Non-pigmented ciliary epithelial cell (primary cell): ENCODE results near the gene TEPSIN.

Experiments
- DNase-seq: peaks from one replicate; pipeline ENCODE4 v3.0.0-alpha.2; 2010; ENCODE audit warnings: low read depth

The TEPSIN gene

GRCh38 chr17:81267390-81268067 lies 28.7 kb upstream of the TEPSIN start:
- no peak for DNase-seq

DNA sequence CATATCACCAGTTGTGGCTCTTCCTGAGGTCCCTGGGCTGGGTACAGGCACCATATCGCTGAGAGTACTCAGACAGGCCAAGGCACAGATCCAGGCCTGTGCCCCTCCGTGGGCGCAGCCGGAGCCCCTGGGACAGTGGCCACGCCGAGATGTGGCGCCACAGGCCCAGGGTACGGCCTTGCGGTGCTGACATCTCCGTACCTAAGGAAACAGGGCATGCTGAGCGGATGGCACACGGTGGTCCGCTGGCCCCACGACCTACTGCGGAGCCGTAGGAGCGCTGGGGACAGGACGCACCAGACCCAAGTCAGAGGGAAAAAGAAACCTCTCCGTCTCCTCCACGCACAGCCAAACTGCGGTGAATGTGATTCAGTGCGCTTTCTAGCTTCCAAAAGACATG lies 26.7 kb upstream of the TEPSIN start:
- no peak for DNase-seq

- DNase-seq, result no peak
Measured at GRCh38 chr17:81264640-81265039, 25.8 kb upstream of the TEPSIN start.

GRCh38 chr17:81263371-81264181 lies 24.7 kb upstream of the TEPSIN start:
- DNase-seq, result no peak

DNA sequence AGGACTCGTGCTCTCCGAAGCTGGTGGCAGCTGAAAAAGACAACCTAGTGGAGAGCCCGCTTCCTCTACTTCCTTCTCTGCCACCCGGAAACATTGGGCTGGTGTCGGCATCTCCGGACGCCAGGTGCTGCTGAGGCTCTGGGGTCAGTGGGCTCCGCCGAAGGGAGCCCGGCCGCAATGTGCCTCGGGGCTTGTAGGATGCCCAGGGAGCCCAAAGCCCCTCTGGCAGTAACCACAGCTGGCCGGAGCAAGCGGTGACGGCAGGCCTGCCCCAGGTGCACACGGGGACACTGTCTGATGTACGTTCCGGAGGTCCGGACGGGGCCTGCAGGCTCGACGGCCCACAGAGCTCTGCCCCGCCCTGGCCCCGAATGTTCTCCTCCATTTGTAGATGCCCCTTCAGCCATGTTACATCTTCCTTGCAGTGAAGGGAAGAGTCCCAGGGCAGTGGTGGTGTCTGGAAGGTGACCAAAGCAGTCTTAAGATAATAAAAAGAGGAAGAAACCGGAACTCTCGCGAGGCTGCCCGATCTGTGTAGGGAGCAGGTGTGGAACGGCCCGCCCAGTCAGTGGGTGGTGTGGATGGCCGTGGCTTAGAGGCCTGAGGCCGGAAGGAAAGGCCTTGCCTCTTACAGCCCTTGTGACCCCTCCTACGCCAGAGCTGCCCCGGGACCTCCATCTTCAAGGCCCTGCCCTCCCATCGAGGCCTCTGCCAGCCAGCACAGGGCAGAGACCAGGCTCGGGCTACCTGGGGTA lies 22.9 kb upstream of the TEPSIN start:
- DNase-seq, result no peak

- no peak for DNase-seq
Measured at GRCh38 chr17:81261096-81261495, 22.2 kb upstream of the TEPSIN start.

GRCh38 chr17:81260641-81261040 lies 21.8 kb upstream of the TEPSIN start:
- DNase-seq, result no peak

- DNase-seq, result no peak
Measured at GRCh38 chr17:81260171-81260570, 21.3 kb upstream of the TEPSIN start.

DNA sequence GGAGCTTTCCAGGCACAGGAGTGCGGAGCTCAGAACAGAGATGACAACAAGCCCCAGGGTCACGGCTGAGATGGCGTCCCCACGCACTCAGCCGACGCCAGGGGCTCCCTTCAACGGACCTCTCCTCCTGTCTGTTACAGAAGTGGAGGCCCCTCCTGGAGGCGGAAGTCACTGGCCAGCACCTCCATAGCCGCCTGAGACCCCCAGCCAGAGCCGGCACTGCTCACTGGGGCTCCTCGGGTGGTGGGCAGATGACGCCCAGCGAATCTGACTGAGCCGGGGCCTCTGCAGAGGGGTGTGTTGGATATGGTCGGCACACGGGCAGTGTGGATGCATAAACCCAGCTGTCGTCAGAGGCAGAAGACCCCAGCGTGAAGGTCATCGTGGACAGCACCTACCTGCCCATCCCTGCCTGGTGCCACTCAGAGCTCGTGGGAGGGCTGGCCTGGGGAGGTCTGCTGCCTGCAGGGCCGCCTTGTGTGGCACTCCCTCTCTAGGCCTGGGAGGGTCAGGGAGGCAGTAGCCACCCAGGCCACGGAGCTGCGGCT lies 20.3 kb upstream of the TEPSIN start:
- no peak for DNase-seq

GRCh38 chr17:81258292-81258691 lies 19.4 kb upstream of the TEPSIN start:
- DNase-seq, result no peak

DNA sequence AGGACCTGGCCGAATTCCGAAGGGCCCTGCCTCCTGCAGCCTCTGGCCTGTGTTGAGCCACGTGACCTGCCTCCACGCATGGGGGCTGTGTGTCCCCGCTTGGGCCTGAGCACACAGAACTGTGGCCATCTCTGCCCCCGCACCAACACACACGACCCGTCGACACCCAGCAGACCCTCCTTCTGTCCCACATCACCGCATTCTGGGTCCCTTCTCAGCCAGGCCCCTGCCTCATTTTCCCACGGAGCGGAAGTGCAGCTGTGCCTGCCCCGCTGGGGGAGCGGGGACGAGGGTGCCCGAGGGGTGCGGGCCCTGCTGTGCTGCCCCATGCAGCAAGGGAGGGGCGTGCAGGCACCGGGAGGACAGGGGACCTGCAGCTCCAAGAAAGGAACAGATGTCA lies 18.7 kb upstream of the TEPSIN start:
- DNase-seq, result no peak

DNA sequence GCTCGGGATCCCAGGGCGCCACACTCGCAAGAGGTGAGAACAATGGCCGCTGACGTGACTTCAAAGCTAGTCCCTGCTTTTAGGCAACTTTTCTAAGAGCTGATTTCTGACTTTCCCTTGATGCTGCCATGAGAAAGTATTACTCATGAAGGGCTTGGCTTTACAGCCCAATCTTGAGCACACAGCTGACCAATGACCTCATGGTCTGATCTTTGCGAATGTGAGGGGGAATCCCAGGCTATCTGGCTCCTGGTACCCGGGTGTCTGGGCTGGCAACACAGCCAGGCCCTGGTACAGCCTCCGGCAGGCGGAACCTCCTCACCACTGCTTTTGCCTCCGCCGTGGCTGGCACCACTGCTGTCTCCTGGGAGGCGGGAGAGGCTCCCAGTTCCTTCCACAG lies 17.8 kb upstream of the TEPSIN start:
- DNase-seq, result no peak

GRCh38 chr17:81254955-81255717 lies 16.3 kb upstream of the TEPSIN start:
- DNase-seq, result peak; percentile 28

DNA sequence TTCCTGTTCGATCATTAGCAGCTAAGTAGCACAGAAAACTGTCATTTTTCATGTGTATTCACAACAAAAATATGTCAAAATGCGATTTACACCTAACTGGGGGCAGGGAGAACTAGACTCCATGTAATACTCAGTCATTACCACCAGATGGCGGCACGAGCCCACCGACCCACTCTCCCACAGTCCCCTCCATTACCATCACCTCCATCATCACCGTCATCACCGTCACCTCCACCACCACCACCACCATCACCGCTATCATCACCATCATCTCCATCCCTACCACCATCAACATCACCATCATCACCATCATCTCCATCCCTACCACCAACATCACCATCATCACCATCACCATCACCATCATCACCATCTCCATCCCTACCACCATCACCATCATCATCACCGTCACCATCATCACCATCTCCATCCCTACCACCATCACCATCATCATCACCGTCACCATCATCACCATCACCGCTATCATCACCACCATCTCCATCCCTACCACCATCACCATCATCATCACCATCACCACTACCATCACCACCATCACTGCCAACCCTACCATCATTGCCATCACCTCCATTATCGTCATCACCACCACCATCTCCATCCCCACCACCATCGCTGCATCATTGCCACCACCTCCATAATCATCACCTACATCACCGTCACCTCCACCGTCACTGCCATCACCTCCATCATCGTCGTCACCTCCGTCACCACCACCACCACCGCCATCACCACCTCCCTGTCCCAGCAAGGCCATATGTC lies 14.7 kb upstream of the TEPSIN start:
- DNase-seq, result no peak

- no peak for DNase-seq
Measured at GRCh38 chr17:81252987-81253329, 14.1 kb upstream of the TEPSIN start.

GRCh38 chr17:81252326-81252986 lies 13.6 kb upstream of the TEPSIN start:
- no peak for DNase-seq

DNA sequence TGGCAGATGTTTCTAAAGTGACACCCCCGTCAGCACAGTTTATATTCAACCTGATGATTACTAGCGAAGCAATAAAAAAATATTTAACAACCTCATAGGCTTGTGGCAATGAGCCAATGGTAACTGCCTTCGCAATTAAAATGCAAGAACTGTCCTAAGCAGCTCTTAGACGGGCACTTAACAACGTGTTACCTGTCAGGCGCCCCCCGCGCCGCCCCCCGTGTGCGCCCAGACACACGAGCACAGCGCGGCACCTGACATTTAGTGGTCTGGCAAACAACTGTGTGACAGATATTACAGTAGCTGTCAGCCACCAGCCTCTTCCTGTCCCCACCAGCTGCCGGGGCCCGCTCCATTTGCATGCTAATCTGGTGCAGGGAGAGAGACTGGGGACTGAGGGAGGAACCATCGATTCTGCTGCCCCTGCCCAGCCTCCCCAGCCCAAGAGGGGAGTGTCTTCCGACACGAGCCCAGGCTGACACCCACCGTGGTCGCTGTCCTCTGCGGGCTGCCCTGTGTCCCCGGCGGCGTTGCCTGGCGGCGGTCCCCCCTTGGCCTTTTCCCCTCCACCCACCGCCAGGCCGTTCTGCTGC lies 12.9 kb upstream of the TEPSIN start:
- no peak for DNase-seq

DNA sequence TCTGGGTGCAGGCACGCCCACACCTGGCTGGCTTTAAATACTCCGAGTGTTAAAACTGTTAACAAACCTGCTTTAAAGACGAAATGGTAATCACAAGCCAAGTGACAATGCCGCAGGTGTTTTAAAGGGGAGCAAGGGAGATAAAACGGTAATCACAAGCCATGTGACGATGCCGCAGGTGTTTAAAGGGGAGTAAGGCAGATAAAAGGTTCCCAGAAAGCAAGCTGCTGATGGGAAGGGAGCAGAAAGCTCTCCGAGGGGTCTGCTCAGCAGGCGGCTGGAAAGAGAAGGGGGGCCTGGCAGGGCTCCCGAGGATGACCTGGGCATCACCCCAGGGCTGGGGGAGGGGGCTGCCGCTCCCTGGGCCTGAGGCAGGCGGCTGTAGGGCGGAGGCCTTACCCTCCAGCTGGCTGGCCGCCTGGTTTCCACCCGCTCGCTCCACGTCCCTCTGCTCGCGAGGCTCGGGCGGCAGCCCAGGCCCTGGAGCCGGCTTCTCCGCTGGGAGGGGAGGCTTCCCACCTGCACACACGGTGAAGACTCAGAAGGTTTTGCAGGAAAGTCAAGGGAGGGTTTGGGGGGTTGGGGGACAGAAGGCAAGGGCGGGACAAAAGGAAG lies 12.3 kb upstream of the TEPSIN start:
- no peak for DNase-seq

- DNase-seq, result no peak
Measured at GRCh38 chr17:81250286-81251093, 11.6 kb upstream of the TEPSIN start.
